ENCODE data around the gene SVIP. TPM values are rescaled to one million over a fixed set of nuclear protein-coding genes. Genes with fewer than 3 reads are reported as not detected.

Gene SVIP
- total RNA-seq, 1 experiment from 2014 or later, result 49.9 TPM

GRCh38 chr11:22778642-22779041, 51.0 kb downstream of the SVIP start:
- Mint-ChIP-seq H3K4me1 (ENCODE audit: low read depth, unreplicated experiment) (peaks cover 9% of the 10 kb centered on the region), H3K36me3 (ENCODE audit: insufficient read depth, unreplicated experiment) (no peaks in the 10 kb centered on the region), H3K27ac (ENCODE audit: unreplicated experiment) (no peak overlapping the region), H3K9me3 (ENCODE audit: low read depth, unreplicated experiment) (no peaks in the 10 kb centered on the region), H3K27me3 (ENCODE audit: unreplicated experiment) (no peaks in the 10 kb centered on the region), H3K4me3 (ENCODE audit: low read depth, unreplicated experiment) (no peak overlapping the region)
- no peak for DNase-seq
- BruUV-seq (replicated peaks), result no TSS peak
- CTCF ChIA-PET, result no interaction called here
- intact Hi-C loops (cut with micrococcal nuclease; ENCODE audit: unreplicated experiment), result loop anchor here (1.0 kb wide), 1 partner anchor 110 kb away; no protein-coding TSS in a partner anchor
- TF ChIP-seq CTCF (IDR thresholded peaks at IDR 0.05; ENCODE audit: unreplicated experiment), result no peak

GRCh38 chr11:22775248-22775647, 54.4 kb downstream of the SVIP start:
- H3K27me3 Mint-ChIP-seq (ENCODE audit: unreplicated experiment), result no peaks in the 10 kb centered on the region
- no peak overlapping the region for H3K4me3 Mint-ChIP-seq (ENCODE audit: low read depth, unreplicated experiment)
- no peaks in the 10 kb centered on the region for H3K9me3 Mint-ChIP-seq (ENCODE audit: low read depth, unreplicated experiment)
- H3K36me3 Mint-ChIP-seq (ENCODE audit: insufficient read depth, unreplicated experiment), result no peaks in the 10 kb centered on the region
- CTCF ChIA-PET, result no interaction called here
- TF ChIP-seq CTCF (IDR thresholded peaks at IDR 0.05; ENCODE audit: unreplicated experiment), result no peak
- H3K4me1 Mint-ChIP-seq (ENCODE audit: low read depth, unreplicated experiment), result peaks cover 9% of the 10 kb centered on the region
- no TSS peak for BruUV-seq (replicated peaks)
- DNase-seq, result no peak
- intact Hi-C loops (cut with micrococcal nuclease; ENCODE audit: unreplicated experiment), result no loop called here
- no peak overlapping the region for H3K27ac Mint-ChIP-seq (ENCODE audit: unreplicated experiment)

GRCh38 chr11:22774716-22775115, 54.9 kb downstream of the SVIP start:
- no TSS peak for BruUV-seq (replicated peaks)
- H3K27ac Mint-ChIP-seq (ENCODE audit: unreplicated experiment), result no peak overlapping the region
- peaks cover 9% of the 10 kb centered on the region for H3K4me1 Mint-ChIP-seq (ENCODE audit: low read depth, unreplicated experiment)
- no peak overlapping the region for H3K4me3 Mint-ChIP-seq (ENCODE audit: low read depth, unreplicated experiment)
- no peaks in the 10 kb centered on the region for H3K9me3 Mint-ChIP-seq (ENCODE audit: low read depth, unreplicated experiment)
- TF ChIP-seq CTCF (IDR thresholded peaks at IDR 0.05; ENCODE audit: unreplicated experiment), result no peak
- no peaks in the 10 kb centered on the region for H3K36me3 Mint-ChIP-seq (ENCODE audit: insufficient read depth, unreplicated experiment)
- CTCF ChIA-PET, result no interaction called here
- H3K27me3 Mint-ChIP-seq (ENCODE audit: unreplicated experiment), result no peaks in the 10 kb centered on the region
- no peak for DNase-seq
- intact Hi-C loops (cut with micrococcal nuclease; ENCODE audit: unreplicated experiment), result no loop called here

GRCh38 chr11:22769081-22769480, 60.5 kb downstream of the SVIP start:
- intact Hi-C loops (cut with micrococcal nuclease; ENCODE audit: unreplicated experiment), result no loop called here
- CTCF ChIA-PET, result no interaction called here
- no peak overlapping the region for H3K27ac Mint-ChIP-seq (ENCODE audit: unreplicated experiment)
- H3K4me1 Mint-ChIP-seq (ENCODE audit: low read depth, unreplicated experiment), result no peaks in the 10 kb centered on the region
- no peaks in the 10 kb centered on the region for H3K36me3 Mint-ChIP-seq (ENCODE audit: insufficient read depth, unreplicated experiment)
- no peaks in the 10 kb centered on the region for H3K9me3 Mint-ChIP-seq (ENCODE audit: low read depth, unreplicated experiment)
- TF ChIP-seq CTCF (IDR thresholded peaks at IDR 0.05; ENCODE audit: unreplicated experiment), result no peak
- no TSS peak for BruUV-seq (replicated peaks)
- H3K4me3 Mint-ChIP-seq (ENCODE audit: low read depth, unreplicated experiment), result no peak overlapping the region
- no peak for DNase-seq
- no peaks in the 10 kb centered on the region for H3K27me3 Mint-ChIP-seq (ENCODE audit: unreplicated experiment)

Other genes starting within 250 kb of the SVIP start
- 16.4 and 16.7 TPM in 2 replicates for gene FANCF, start 204.0 kb downstream of the SVIP start, total RNA-seq (2022)
- gene GAS2, start 163.2 kb downstream of the SVIP start, total RNA-seq (2022), result 3.8 and 3.9 TPM in 2 replicates
- gene CCDC179, start 30.7 kb upstream of the SVIP start, total RNA-seq (2022), result not detected in 2 replicates

Data from Calu3 (cell line).